GM12872 (cell line): Measurements from ENCODE around the gene NDUFA13.

ENCODE experiments used
- CTCF ChIP-seq: IDR thresholded peaks from 3 replicates; pipeline ENCODE4 v1.5.1; 2011; ENCODE audit warnings: low read depth, mild to moderate bottlenecking, low read length, moderate library complexity; ENCODE audit not compliant: insufficient read depth

The NDUFA13 gene

DNA sequence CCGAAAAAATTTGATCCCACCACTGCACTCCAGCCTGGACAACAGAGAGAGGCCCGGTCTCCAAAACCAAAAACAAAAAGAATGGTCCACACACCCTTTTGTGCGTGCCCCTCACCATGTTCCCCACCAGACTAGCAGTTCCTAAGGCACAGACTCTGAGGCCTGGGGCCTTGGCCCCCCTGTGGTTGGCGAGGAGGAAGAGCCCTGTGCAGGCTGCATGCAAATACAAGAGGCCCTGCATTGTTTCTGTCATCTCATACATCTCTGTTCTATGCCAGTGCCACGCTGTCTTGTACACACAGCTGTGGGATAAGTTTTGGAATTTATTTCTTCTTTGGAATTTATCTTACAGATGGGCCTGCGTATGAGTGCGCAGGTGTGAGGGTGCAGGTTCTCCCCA lies 8.0 kb downstream of the NDUFA13 start:
- TF ChIP-seq CTCF = peak; percentile 31; the same call in 1 of the 3 replicates

- 0 out of 3 replicates have a peak, but pooled peaks have one; percentile 15 for TF ChIP-seq CTCF
Measured at GRCh38 chr19:19525611-19526380, 9.8 kb downstream of the NDUFA13 start.

- no peak for TF ChIP-seq CTCF
Measured at GRCh38 chr19:19526581-19527370, 10.8 kb downstream of the NDUFA13 start.

DNA sequence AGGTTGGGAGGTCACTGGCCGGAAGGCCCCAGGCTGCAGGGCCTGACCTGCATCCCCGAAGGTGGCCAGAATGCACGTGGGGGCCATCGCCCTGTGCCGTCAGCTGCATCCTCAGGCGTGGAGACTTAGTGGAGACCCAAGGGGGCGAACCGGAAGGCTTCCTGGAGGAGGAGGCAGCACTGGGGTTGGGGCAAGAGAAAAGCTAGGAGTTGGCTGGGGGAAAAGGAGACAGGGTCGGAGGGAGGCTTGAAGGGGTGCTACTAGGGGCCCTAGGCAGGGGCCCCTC lies 11.3 kb downstream of the NDUFA13 start:
- no peak for TF ChIP-seq CTCF

DNA sequence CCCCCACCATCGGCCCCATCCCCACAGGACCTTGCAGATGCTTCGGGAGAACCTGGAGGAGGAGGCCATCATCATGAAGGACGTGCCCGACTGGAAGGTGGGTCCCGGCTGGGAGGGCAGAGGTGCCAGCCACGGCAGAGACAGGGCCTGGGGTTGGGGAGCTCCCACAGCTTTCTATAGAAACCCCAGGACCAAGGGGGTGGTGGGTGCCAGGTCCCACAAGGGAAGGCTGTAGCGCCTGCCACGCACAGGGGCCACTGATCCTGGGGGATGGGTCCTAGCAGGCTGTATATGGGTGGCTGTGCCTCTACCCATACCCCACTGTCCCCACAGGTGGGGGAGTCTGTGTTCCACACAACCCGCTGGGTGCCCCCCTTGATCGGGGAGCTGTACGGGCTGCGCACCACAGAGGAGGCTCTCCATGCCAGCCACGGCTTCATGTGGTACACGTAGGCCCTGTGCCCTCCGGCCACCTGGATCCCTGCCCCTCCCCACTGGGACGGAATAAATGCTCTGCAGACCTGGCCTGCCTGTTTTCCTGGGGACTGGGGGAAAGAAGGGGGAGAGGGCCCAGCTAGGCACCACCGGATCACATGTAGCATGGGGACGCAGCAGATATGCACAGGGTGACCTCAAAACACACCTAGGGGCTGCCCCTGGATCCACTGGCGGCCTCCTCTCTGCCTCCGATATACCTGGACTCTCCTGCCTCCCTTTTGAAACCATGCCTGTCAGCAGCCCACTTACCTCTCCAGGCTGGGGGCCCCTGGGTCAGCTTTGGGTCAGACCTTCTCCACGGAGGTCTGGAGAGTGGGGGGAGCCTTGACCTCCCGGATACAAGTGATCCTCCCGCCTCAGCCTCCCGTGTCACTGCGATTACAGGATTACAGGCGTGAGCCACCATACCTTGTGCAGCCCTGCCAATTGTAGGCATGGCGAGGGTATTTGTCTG lies 11.9 kb downstream of the NDUFA13 start:
- TF ChIP-seq CTCF = no peak

GRCh38 chr19:19528721-19529490 lies 12.9 kb downstream of the NDUFA13 start, which contains the start of gene YJEFN3:
Gene YJEFN3, plus strand, starts transcription at chr19:19528911. Its CDS starts 22 bp downstream, at chr19:19528933.
- no peak for TF ChIP-seq CTCF
